GM18505 (cell line): Measurements from ENCODE around the gene NEDD4L.

Source experiments
- ATAC-seq: cut with Tn5 transposase; IDR thresholded peaks from one replicate; pipeline ENCODE4 v1.9.1; 2021; ENCODE audit not compliant: unreplicated experiment
- POLR2A ChIP-seq: IDR thresholded peaks from 4 replicates; pipeline ENCODE4 v1.6.1; 2011; ENCODE audit warnings: borderline replicate concordance; ENCODE audit not compliant: insufficient read depth, insufficient read length; ENCODE audit errors: extremely low read depth

The NEDD4L gene

DNA sequence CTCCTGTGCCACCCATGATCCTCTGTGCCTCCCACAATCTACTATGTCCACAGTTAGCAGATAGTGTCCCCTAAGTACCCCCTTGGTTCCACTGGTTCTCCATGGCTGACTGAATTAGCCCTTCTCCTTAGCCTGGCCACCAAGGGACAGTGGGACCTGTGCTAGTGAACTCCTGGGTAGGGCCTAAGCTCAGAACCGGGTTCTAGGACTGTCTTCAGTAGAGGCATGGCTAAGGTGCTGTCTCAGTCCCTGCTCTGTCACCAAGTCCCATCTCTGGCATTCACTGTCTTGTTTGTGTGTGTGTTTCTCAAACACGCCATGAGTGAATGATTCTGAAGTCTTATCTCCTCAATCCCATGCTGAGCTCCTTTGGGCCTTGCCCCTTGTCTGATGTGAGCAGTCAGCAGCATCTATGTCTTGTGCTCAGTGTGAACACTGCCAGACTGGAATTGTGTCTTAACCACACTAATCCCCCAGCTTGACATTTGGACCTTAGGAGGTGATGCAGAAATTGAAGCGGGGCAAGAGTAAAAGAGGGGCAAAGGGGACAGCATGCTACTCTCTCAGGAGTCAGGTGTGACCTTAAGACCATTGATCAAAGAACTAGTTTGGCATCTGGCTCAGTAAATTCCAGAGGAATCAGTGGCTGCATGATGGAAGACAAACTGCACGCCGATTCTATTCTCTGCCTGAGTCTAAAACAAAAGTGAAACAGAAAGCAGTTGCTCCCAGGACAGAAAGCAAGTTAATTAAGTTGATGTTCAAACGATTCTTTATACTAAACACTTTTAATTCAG, 394.3 kb downstream of the NEDD4L start:
- TF ChIP-seq POLR2A, result no peak
- no peak for ATAC-seq

DNA sequence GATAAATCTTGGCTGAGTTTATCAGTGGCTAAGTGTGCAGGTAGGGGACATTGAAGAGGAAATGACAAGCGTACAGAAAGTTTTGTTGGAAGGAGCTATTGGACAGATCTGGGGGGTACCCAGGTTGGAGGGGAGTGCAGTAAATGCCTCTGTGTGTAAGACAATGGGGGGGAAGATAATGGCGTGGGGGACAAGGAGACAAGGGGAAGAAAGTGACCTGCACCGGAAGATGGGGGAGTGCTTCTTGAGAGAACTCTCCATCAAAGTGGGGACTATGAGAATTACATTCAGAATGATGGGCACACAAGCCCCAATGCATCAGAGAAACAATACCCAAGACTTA, 394.9 kb downstream of the NEDD4L start:
- no peak for ATAC-seq
- no peak for TF ChIP-seq POLR2A

DNA sequence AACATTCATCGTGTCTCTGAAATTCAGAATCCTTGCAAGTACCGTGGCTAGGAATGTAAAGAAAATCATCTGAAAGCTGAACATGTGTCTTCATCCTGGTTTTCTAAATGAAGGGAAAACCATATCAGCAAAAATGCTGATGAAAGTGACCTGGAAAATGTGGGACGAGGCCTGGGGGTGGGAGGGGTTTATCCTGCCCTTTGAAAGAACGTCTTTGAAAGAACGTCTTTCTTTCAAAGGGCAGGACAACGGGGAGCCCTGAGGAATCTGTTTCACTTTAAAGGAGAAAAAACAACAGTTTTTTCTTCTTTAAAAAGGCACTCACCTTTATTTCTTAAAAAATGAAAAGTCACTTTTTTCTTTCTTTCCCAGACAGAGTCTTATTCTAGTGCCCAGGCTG, 399.6 kb downstream of the NEDD4L start:
- no peak for TF ChIP-seq POLR2A
- no peak for ATAC-seq

DNA sequence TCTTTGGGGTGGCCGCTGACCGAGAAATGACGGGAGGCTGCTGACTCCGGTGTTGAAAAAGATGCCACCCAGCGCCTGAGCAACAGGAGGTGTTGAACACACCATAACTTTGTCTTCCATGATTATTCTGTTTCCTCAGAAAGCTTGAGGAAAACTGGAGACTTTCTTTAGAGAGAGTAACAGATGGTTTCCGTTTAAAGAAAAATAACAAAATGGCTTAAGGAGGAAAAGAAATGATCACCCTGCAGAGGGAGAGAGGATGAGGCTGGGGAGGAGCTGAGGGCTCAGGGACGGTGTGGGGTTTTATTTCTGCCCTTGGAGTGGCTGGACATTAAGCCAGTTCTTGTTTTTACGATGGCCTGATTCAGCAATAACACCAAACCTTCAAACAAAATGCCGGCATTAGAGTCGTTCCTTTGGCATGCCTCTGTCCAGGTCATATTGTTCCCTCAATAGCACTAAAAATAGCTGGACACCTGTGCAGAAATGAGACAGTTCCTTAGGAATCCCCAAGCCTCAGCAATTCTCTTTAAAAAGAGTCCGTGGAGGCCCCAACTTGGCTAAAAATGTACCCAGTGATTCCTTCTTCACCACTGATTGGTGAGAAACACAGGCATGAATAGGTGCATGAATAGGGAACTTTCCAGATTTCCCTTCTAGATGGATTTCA, 402.5 kb downstream of the NEDD4L start:
- no peak for ATAC-seq
- no peak for TF ChIP-seq POLR2A

DNA sequence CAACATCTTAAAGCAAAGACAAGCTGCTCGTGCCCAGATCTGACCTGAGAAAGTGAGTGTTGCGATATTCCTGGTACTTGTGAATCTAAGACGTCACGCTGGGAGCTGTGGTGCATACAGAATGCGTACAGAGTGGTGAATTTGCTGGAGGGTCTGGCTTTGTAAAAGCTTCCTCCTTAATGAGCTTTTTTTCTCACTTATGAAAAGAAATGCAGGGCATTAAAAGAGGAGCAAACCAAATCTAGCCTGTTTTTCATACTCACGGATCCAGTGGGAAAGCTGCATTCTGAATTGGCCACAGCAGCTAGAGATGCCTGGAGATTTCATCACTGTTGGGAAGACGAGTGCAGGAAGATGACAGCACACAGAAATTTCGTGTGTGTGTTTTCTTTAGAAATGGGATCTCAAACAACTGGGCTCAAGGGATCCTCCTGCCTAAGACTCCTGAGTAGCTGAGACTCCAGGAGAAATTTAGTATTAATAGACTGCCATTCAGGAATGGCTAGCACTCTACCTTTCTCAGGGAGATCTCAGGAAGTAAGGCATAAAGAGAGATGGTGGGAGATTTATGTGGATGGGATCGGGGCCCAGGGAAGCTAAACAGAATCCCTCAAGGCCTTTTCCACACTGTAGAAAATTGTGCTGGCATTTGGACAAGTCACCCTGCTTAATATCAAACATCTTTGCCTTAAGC, 403.5 kb downstream of the NEDD4L start:
- no peak for ATAC-seq
- no peak for TF ChIP-seq POLR2A

DNA sequence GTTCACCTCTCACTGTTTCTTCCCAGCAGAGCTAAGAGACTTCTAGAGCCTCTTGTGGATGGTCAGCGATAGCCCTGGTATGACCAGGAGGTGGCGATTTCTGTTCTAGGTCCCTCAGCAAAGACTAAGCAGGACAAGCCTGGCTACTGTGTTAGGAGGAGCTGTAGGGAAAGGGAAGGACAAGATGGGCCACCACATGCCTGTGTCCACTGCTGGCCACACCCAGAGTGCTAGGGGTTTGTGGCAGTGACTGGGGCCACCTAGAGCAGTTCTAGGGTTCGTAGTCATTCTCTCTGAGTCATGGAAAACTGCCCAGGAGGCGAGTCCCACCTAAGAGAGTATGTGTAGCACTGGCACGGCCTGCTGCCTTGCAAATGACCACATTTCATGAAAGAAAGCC, 405.4 kb downstream of the NEDD4L start:
- no peak for ATAC-seq
- no peak for TF ChIP-seq POLR2A
